Heart left ventricle (tissue), 16 donors: ENCODE results near the gene TMEM147. TPM values are rescaled to one million over a fixed set of nuclear protein-coding genes. Genes with fewer than 3 reads are reported as not detected.

Source experiments
- ATAC-seq, 4 donors: fragments of 200-7000 bp; cut with Tn5 transposase; one replicate each; pipeline ENCODE4 v1.9.1; 2020 to 2022; ENCODE audit warnings: moderate library complexity in 4 of 4, mild to moderate bottlenecking in 3 of 4, moderate number of reproducible peaks in 1 of 4
- DNase-seq, 5 donors: peaks; one replicate each; pipeline ENCODE4 v3.0.0-alpha.2; 2020
- H3K27ac ChIP-seq, 12 donors: fragments of 200-600 bp; sonication (generic) in 4 of 12; one replicate each; pipeline versions ENCODE4 v1.5.0 to v1.8.0; 2016 to 2022; ENCODE audit warnings: mild to moderate bottlenecking in 2 of 12
- H3K27me3 ChIP-seq, 9 donors: fragments of 200-600 bp; sonication (generic) in 2 of 9; one replicate each; pipeline versions ENCODE4 v1.5.1 to v1.8.0; 2016 to 2022; ENCODE audit warnings: mild to moderate bottlenecking in 3 of 9
- H3K36me3 ChIP-seq, 9 donors: fragments of 200-600 bp; sonication (generic) in 2 of 9; one replicate each; pipeline versions ENCODE4 v1.5.0 to v1.8.0; 2018 to 2022; ENCODE audit warnings: mild to moderate bottlenecking in 2 of 9
- H3K4me1 ChIP-seq, 12 donors: fragments of 200-600 bp; sonication (generic) in 4 of 12; one replicate each; pipeline versions ENCODE4 v1.5.0 to v1.8.0; 2016 to 2022; ENCODE audit warnings: mild to moderate bottlenecking in 3 of 12
- H3K4me3 ChIP-seq, 12 donors: fragments of 200-600 bp; sonication (generic) in 4 of 12; one replicate each; pipeline versions ENCODE4 v1.5.0 to v1.8.0; 2017 to 2022; ENCODE audit warnings: mild to moderate bottlenecking in 9 of 12, moderate library complexity in 4 of 12
- H3K9me3 ChIP-seq, 12 donors: fragments of 200-600 bp; sonication (generic) in 4 of 12; one replicate each; pipeline versions ENCODE4 v1.5.0 to v1.8.0; 2016 to 2022; ENCODE audit warnings: mild to moderate bottlenecking in 1 of 12
- POLR2A ChIP-seq, 2 donors: fragments of 450-650 bp; IDR thresholded peaks; one replicate each; pipeline ENCODE4 v1.6.1; 2017; ENCODE audit warnings: antibody characterized with exemption in 2 of 2, mild to moderate bottlenecking in 2 of 2, moderate library complexity in 2 of 2
- WGBS, 4 donors: extraction: QIAGEN DNeasy Blood & Tissue Kit in 2 of 4; methylation state at CpG; one replicate each; pipeline versions ENCODE4 v1.1.5 to v1.1.7; 2013 to 2018; 5-methylcytosine and 5-hydroxymethylcytosine counted together
- intact Hi-C, 10 donors: fragments of 100-400 bp; cut with DNase I; formaldehyde crosslinking; loops; one replicate each; pipeline versions ENCODE4 v1.11.1 to v1.14.2; 2022
- polyA plus RNA-seq, 2 donors: library from polyadenylated mRNA; stranded (reverse); fragments of 200-250 nt; gene quantifications; one replicate each; pipeline ENCODE4 v1.2.3, GENCODE V29; 2013
- total RNA-seq, 9 donors: library from RNA; depleted of rRNA in 2 of 9; stranded (reverse); fragments of >200 nt in 2 of 9; fragmentation: NEBNext Ultra II Directional in 3 of 9; extraction: Animal tissue kit (Norgen Biotek cat#: 25700) in 3 of 9; gene quantifications; one replicate each; pipeline versions ENCODE4 v1.1.0 to v1.2.4, GENCODE V29; 2016 to 2023
- TF ChIP-seq, protein P1 (sequence below), 12 donors: fragments of 200-600 bp; sonication (generic) in 4 of 12; IDR thresholded peaks; one replicate each; pipeline versions ENCODE4 v1.5.0 to v1.8.0; 2018 to 2022; ENCODE audit warnings: antibody characterized with exemption in 12 of 12, mild to moderate bottlenecking in 5 of 12
- donor health status: ischemic (EF 13 %, LVEDD 7.1; RV severe dilation, severe dysfunction).
- donor health status: healthy with polysubstance abuse.
- donor health status: DM: no; HTN: yes; CAD: no.
- donor health status: DM: no; HTN: no; CAD: no.
- donor health status: ischemic (EF 25% LVEDD 6.9; RV normal size, moderate dysfunction).
- donor health status: ischemic (EF 25% LVEDD 5.7; RV mildly dilated, moderate dysfunction).
- donor health status: healthy.
- donor health status: DM: yes; HTN: yes; CAD: no.
- donor health status: ischemic (EF 35%, LVEDD 5.7; RV mildly dilated, moderate dysfunction).
- donor health status: nonischemic (EF 11% LVEDD 7.7; RV severe dilation, severe dysfunction).
- donor health status: DM: yes; HTN: yes; CAD: no.
- donor health status: PGD.
- donor health status: ischemic (EF 29% LVEDD 5.4; RV normal size, mild dysfunction).
- donor health status: nonischemic (EF 23%, LVEDD 6.1; RV moderate dilation, normal function).

Gene TMEM147
- total and polyA plus RNA-seq, 11 donors: 68.9 to 191 (median 96.0) TPM

- Histone ChIP-seq H3K4me3 (no peak overlapping the region), H3K36me3 (peaks cover 0 to 12% (median 0%) of the 10 kb centered on the region in 9 donors), H3K27ac (no peak overlapping the region), H3K4me1 (peaks cover 0 to 13% (median 7%) of the 10 kb centered on the region in 12 donors), H3K9me3 (no peaks in the 10 kb centered on the region), H3K27me3 (peaks cover 0 to 2% (median 0%) of the 10 kb centered on the region in 9 donors)
- ATAC-seq (no peak), DNase-seq (no peak)
- intact Hi-C loops: no loop called here
- 82 to 88% (median 86%) methylated on average over 21 of the region's 21 CpGs for WGBS, 4 donors
- TF ChIP-seq POLR2A (IDR thresholded peaks at IDR 0.05): no peak
- TF ChIP-seq, protein P1, sequence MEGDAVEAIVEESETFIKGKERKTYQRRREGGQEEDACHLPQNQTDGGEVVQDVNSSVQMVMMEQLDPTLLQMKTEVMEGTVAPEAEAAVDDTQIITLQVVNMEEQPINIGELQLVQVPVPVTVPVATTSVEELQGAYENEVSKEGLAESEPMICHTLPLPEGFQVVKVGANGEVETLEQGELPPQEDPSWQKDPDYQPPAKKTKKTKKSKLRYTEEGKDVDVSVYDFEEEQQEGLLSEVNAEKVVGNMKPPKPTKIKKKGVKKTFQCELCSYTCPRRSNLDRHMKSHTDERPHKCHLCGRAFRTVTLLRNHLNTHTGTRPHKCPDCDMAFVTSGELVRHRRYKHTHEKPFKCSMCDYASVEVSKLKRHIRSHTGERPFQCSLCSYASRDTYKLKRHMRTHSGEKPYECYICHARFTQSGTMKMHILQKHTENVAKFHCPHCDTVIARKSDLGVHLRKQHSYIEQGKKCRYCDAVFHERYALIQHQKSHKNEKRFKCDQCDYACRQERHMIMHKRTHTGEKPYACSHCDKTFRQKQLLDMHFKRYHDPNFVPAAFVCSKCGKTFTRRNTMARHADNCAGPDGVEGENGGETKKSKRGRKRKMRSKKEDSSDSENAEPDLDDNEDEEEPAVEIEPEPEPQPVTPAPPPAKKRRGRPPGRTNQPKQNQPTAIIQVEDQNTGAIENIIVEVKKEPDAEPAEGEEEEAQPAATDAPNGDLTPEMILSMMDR (IDR thresholded peaks at IDR 0.05): no peak
These were observed 5.8 kb downstream of the TMEM147 start for GRCh38 chr19:35551091-35551810.

DNA sequence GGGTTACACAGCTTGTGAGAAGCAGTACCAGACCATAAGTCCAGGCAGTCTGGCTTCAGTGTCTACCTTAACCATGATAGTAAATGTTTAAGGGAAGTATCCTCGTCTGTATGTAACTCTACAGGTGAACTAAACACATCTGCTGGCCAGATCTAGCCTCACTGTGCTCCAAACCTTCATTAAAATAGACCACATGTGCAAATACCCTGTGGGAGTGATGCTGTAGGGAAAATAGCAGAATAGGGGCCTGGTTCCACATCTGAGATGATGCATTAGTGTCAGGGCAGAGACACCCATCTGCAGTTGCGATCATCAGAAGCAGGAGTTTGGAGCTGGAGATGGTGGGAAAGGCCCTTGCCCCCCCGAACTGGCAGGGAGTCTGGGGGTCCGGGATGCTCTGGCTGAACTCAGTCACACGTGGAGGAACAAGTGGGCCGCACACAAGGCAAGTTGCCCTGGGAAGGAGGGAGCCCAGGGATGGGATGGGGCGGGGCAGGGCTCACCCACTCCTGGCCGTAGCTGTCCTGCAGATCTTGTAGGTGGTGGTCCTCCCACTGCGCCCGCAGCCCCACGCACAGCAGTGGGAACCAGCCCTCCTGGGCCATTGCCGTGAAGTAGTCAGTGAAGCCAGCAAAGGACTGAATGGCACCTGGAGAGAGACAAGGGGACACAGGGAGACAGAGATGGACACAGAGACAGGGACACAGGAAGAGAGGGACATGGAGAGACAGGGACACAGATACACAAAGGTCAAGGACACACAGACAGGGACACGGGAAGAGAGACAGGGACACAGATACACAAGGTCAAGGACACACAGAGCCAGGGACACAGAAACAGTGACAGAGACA lies 7.3 kb downstream of the TMEM147 start:
- 70 to 79% (median 72%) methylated on average over 13 of the region's 13 CpGs for WGBS, 4 donors
- Histone ChIP-seq H3K36me3 (peaks cover 0 to 2% (median 0%) of the 10 kb centered on the region in 9 donors), H3K4me3 (no peak overlapping the region), H3K27me3 (peaks cover 0 to 9% (median 0%) of the 10 kb centered on the region in 9 donors), H3K27ac (no peak overlapping the region), H3K9me3 (no peaks in the 10 kb centered on the region), H3K4me1 (peaks cover 0 to 6% (median 0%) of the 10 kb centered on the region in 12 donors)
- TF ChIP-seq, protein P1 (IDR thresholded peaks at IDR 0.05): no peak
- TF ChIP-seq POLR2A (IDR thresholded peaks at IDR 0.05): no peak
- ATAC-seq (no peak), DNase-seq (no peak)
- intact Hi-C loops: no loop called here

DNA sequence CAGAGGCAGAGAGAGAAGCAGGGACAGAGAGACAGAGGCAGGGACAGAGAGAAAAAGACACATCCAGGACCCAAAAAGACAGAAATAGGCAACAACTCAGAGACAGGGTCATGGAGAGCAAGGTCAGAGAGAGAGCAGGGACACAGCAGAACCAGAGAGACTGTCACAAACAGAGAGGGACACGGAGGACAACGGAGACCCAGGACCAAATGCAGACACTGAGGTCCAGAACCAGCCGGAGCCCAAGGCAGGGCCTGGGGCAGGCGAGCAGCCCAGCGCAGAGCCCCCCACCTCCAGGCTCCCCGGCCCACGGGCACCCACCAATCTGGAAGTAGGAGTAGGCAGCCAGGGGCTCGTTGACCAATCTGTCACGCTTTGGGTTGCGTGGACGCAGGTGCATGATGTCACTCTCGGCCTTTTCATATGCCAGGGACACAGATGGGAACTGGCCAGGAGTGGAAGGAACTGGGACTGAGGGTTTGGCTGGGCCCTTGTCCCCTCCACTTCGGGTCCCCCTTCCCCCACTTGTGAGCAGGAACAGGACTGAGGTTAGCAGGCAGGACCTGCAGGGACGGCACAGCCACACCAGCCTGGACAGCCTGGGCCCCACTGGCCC lies 8.1 kb downstream of the TMEM147 start:
- no peak overlapping the region for H3K4me3 ChIP-seq
- intact Hi-C loops: no loop called here
- H3K4me1 ChIP-seq: peaks cover 0 to 13% (median 4%) of the 10 kb centered on the region in 12 donors
- peaks cover 1 to 16% (median 7%) of the 10 kb centered on the region in 9 donors for H3K27me3 ChIP-seq
- TF ChIP-seq POLR2A (IDR thresholded peaks at IDR 0.05): no peak
- TF ChIP-seq, protein P1 (IDR thresholded peaks at IDR 0.05): no peak
- ATAC-seq: no peak
- no peak overlapping the region for H3K27ac ChIP-seq
- no peaks in the 10 kb centered on the region for H3K36me3 ChIP-seq
- WGBS, 4 donors: 69 to 76% (median 75%) methylated on average over 7 to 14 of the region's 14 CpGs
- H3K9me3 ChIP-seq: no peaks in the 10 kb centered on the region
- no peak for DNase-seq

- WGBS, 4 donors: 58 to 68% (median 66%) methylated on average over 5 of the region's 5 CpGs
- intact Hi-C loops: no loop called here
- ATAC-seq: no peak
These were observed 8.7 kb downstream of the TMEM147 start for GRCh38 chr19:35554076-35554475.

More at GRCh38 chr19:35554076-35554475, 8.7 kb downstream of the TMEM147 start:
- no peak overlapping the region for H3K27ac ChIP-seq
- H3K36me3 ChIP-seq: no peaks in the 10 kb centered on the region
- H3K4me1 ChIP-seq: peaks cover 0 to 14% (median 4%) of the 10 kb centered on the region in 12 donors
- TF ChIP-seq, protein P1 (IDR thresholded peaks at IDR 0.05): no peak
- no peak for TF ChIP-seq POLR2A (IDR thresholded peaks at IDR 0.05)
- H3K4me3 ChIP-seq: no peak overlapping the region
- DNase-seq: no peak
- H3K9me3 ChIP-seq: no peaks in the 10 kb centered on the region
- peaks cover 7 to 22% (median 13%) of the 10 kb centered on the region in 9 donors for H3K27me3 ChIP-seq
